GM21381 (cell line): ENCODE data around the gene SHISA4.
"Not testable (repeated sequence)": the region's sequence is repeated elsewhere in the genome, so short reads cannot be mapped to it uniquely, and the experiment has no call there.

ENCODE experiments used
- ATAC-seq: cut with Tn5 transposase; IDR thresholded peaks from one replicate; pipeline ENCODE4 v1.9.1; 2021; ENCODE audit warnings: mild to moderate bottlenecking, moderate library complexity; ENCODE audit not compliant: unreplicated experiment

The SHISA4 gene

GRCh38 chr1:201921952-201922558, 33.4 kb downstream of the SHISA4 start:
- ATAC-seq, result no peak

DNA sequence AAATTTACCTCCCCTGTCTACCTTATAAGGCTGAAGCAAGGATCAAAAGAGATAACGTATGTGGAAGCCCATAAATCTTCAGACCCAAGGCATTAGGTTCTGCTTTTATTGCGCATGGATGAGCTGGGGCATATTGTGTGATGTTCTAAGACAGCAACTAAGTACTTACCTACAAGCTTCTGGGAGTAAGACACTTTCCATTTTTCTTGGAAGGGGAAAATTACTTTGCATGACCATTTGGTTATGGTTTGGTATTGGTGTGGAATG, 36.5 kb downstream of the SHISA4 start:
- ATAC-seq, result no peak

GRCh38 chr1:201925981-201926645, 37.4 kb downstream of the SHISA4 start:
- no peak for ATAC-seq

GRCh38 chr1:201928266-201928665, 39.6 kb downstream of the SHISA4 start:
- ATAC-seq, result no peak

DNA sequence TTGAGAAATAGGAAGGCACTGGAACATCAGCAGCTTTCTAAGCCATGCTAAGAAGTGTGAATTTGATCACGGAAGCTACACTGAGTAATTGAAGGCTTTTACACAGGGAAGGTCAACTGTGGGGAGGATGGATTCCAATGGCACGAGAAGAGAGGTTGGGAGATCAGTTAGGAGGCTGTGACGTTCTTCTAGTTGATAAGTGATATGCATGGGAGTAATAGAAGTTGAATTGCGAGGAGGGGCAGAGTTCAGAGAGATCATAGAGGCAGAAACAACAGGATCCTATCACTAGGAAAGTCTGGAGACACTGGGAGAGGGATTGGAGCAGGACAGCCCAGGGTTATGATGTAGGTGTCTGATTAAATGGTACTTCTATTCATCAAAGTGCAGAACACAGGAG, 41.4 kb downstream of the SHISA4 start:
- ATAC-seq, result no peak

- no peak for ATAC-seq
Measured at GRCh38 chr1:201930803-201931202, 42.1 kb downstream of the SHISA4 start.

- ATAC-seq, result no peak
Measured at GRCh38 chr1:201933840-201934430, 45.2 kb downstream of the SHISA4 start.

DNA sequence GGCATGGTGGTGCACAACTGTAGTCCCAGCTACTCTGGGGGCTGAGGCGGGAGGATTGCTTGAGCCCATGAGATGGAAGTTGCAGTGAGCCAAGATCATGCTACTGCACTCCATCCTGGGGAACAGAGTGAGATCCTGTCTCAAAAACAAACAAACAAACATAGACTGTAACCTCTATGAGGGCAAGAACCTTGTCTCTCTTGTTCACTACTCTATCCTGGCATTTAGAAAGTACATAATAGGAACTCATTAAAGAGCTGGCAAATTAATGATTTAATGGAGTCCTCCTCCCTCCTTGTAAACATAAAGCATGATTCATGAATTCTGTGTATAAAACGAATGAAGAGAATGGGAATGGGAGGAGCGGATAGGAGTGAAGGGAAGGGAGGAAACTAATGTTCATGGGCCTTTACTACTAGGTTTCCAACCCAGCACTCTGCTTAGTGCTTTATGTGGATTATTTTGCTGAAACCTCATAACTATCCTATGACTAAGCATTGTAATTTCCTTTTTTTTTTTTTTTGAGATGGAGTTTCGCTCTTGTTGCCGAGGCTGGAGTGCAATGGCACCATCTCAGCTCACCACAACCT, 49.0 kb downstream of the SHISA4 start:
- no peak for ATAC-seq

DNA sequence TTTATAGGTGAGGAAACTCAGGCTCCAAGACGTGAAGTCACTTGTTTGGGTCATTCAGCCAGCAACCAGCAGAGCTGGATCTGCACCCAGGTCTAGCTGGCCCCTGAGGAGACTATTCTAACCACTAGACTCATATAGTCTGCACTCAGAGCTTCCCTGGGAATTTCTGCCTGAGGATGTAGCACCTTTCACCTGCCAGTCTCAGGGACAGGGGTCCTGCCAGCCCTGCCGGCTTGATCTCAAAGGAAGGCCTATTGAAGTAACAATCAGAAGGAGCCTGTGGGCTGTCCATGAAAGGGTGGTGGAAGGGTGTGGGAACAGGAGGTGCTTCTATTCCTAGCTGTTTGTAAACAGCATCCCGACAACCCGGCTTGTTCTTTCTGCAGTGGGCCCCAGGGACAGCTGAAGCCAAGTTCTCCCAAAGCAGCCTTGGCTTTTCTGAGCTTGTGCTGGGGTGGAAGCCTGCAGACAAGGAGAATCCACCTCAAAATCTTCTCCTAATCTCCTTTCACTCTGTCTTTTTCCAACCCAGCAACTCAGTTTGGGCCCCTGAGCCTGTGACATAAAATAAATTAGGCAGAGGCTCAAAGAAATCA, 49.8 kb downstream of the SHISA4 start:
- no peak for ATAC-seq

GRCh38 chr1:201939148-201939547, 50.5 kb downstream of the SHISA4 start:
- no peak for ATAC-seq

DNA sequence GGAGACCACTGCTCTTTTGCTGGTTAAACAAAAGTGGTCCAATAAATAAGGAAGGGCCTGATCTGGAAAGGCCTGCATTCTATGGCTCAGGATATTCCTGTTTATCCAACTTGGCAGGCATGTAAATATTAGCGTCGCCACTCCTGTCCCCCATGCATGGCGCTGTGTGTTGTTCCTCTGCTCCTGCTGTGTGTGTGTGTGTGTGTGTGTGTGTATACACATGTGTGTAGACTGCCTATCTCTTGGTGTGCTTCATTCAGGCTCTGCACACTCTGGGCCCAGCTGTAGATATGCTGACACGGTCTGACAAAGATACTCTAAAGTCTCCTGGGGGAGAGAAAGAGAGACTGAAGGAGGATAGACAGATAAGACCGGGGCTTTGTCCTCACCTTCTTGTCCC, 50.9 kb downstream of the SHISA4 start:
- ATAC-seq, result no peak

- not testable (repeated sequence) for ATAC-seq
Measured at GRCh38 chr1:201940316-201940715, 51.6 kb downstream of the SHISA4 start.

- ATAC-seq, result no peak
Measured at GRCh38 chr1:201941420-201942128, 52.9 kb downstream of the SHISA4 start.

- ATAC-seq, result no peak
Measured at GRCh38 chr1:201942129-201942495, 53.4 kb downstream of the SHISA4 start.
